GM19455 (cell line): ENCODE results near the gene RFC2.
"Not testable (repeated sequence)": the region's sequence is repeated elsewhere in the genome, so short reads cannot be mapped to it uniquely, and the experiment has no call there.

Experiments used
- ATAC-seq: cut with Tn5 transposase; IDR thresholded peaks from one replicate; pipeline ENCODE4 v1.9.1; 2021; ENCODE audit not compliant: unreplicated experiment

Gene RFC2

GRCh38 chr7:74252893-74253292 is 1.3 kb downstream of the RFC2 start:
- no peak for ATAC-seq

- not testable (repeated sequence) for ATAC-seq
These were observed 5.1 kb downstream of the RFC2 start for GRCh38 chr7:74249058-74249457.

GRCh38 chr7:74248156-74248555 is 6.0 kb downstream of the RFC2 start:
- no peak for ATAC-seq

- ATAC-seq, result no peak
These were observed 7.7 kb downstream of the RFC2 start for GRCh38 chr7:74246497-74246896.

GRCh38 chr7:74242122-74242443 is 12.1 kb downstream of the RFC2 start:
- no peak for ATAC-seq

DNA sequence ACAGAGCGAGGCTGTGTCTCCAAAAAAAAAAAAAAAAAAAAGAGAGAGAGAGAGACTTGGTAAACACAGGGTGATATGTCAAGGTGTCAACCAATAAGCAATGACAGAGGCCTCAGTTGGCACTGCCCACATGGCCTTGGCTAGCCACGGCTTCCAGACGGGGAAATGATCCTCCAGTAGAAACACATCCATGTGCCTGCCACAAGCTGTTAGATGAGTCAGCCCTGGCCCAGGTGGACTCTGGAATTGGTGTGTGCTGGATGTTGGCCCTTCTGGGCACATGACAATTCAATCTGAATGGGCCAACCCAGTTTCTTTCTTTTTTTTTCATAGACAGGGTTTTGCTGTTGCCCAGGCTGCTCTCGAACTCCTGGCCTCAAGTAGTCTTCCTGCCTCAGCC is 13.7 kb downstream of the RFC2 start:
- no peak for ATAC-seq

- ATAC-seq, result no peak
These were observed 17.9 kb downstream of the RFC2 start for GRCh38 chr7:74236284-74236683.

DNA sequence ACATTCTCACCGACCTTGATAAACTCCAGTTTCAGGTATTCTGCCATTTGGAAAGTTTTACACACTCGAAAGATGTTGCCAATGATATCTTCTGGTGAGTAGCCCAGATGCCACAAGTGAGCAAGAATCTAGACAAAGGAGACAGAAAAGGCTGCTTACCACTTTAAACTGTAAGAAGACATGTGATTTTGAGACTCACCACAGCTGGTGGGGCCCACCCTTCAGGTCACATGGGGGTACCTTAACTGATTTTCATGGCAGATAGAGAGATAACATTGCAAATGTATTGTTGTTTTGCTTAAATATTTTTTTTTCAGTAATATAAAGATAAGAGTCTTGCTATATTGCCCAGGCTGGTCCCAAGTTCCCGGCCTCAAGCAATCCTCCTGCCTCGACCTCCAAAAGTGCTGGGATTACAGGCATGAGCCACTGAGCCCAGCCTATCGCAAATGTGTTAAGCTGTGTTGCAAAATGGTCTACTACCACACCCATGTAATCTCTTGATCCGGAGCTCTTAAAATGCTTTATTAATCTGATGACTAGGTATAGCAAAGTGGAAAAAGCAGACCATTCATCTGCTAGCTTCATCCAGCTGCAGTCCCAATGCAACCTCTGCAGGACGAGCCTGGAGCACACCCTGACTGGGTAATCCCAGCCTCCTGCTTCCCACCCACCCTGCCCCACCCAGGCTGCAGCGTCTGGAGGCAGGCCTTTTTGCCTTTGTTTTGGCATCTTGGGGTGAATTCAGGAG is 18.5 kb downstream of the RFC2 start:
- ATAC-seq, result no peak

DNA sequence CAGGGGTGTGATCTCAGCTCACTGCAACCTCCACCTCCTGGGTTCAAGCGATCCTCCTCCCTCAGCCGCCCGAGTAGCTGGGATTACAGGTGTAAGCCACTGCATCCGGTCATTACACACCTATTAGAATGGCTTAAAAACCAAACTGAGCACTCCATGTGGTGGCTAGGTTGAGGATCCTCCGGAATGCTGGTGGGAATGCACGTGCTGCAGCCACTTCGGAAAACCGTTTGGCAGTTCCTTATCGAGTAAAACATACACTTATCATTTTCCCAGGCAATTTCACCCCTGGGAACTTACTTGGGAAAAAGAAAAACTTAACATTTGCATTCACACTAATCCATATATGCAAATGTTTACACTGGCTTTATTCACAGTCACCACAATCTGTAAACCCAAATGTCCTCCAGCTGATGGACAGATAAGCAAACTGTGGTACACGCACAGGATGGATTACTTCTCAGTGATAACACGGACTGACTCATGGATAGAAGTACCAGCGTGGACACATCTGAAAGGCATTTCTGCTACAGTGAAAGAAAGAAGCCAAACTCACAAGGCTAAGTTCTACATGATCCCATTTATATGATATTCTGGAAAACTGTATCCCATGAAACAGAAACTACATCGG is 20.4 kb downstream of the RFC2 start:
- ATAC-seq, result no peak

DNA sequence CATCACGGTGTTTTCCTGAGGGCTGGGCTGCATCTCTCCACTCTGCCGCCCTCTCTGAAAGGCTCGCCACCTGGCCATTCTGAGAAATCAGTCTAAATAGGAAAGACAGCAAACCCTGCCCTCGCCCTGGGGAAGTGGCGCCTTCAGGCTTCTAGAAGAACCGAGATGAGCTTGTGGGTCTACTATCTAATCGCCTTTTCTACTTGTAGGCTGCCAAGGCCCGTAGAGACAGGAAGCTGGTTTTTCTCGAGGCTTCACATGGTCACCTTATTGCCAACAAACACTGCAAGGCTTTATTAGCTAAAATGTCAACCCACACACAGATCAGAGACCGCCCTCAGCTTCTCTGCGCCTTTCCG is 23.0 kb downstream of the RFC2 start:
- peak; percentile 74 for ATAC-seq

GRCh38 chr7:74230446-74231231 is 23.6 kb downstream of the RFC2 start:
- peak; percentile 25 for ATAC-seq

- ATAC-seq, result no peak
These were observed 25.0 kb downstream of the RFC2 start for GRCh38 chr7:74228951-74229900.

GRCh38 chr7:74226633-74227032 is 27.6 kb downstream of the RFC2 start:
- no peak for ATAC-seq

- ATAC-seq, result no peak
These were observed 28.8 kb downstream of the RFC2 start for GRCh38 chr7:74225400-74225799.

- not testable (repeated sequence) for ATAC-seq
These were observed 29.3 kb downstream of the RFC2 start for GRCh38 chr7:74224907-74225306.

DNA sequence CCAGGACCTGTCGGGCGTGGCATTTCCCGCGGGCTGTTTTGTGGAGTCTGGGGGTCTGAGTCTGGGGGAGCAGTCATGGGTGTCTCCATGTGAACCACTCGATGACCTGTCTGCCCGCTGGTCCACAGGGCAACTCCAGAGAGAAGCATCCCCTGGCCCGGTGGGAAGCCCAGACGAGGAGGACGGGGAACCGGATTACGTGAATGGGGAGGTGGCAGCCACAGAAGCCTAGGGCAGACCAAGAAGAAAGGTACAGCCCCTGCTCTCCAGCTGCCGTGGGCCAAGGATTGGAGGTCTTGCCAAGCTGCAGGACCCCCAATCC is 29.7 kb downstream of the RFC2 start:
- ATAC-seq, result no peak

DNA sequence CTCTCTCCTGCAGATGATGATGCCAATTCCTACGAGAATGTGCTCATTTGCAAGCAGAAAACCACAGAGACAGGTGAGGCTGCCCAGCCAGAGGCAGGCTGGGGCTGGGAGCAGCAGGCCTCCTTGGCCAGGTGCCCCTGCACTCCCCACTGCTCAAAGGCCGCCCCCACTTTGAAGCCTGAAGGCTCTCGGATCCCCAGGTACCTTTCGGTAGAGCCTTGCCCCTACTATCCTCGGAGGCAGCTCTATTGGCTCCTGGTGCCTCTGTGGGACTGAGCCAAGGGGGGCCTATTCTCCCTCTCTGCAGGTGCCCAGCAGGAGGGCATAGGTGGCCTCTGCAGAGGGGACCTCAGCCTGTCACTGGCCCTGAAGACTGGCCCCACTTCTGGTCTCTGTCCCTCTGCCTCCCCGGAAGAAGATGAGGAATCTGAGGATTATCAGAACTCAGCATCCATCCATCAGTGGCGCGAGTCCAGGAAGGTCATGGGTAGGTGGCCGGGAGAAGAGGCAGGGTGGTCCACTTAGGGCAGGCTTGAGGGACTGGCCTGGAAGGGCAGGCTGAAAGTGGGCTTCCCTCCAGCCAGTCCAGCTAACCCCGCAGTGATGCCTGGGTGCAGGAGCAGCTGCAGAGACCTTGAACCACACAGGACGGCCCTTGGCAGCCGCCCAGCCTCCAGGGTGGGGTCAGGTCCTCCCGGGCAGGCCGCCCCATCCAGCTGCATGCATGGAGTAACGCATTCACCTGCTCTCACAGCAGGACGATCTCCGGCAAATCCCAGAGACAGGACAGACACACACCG is 30.3 kb downstream of the RFC2 start:
- no peak for ATAC-seq

DNA sequence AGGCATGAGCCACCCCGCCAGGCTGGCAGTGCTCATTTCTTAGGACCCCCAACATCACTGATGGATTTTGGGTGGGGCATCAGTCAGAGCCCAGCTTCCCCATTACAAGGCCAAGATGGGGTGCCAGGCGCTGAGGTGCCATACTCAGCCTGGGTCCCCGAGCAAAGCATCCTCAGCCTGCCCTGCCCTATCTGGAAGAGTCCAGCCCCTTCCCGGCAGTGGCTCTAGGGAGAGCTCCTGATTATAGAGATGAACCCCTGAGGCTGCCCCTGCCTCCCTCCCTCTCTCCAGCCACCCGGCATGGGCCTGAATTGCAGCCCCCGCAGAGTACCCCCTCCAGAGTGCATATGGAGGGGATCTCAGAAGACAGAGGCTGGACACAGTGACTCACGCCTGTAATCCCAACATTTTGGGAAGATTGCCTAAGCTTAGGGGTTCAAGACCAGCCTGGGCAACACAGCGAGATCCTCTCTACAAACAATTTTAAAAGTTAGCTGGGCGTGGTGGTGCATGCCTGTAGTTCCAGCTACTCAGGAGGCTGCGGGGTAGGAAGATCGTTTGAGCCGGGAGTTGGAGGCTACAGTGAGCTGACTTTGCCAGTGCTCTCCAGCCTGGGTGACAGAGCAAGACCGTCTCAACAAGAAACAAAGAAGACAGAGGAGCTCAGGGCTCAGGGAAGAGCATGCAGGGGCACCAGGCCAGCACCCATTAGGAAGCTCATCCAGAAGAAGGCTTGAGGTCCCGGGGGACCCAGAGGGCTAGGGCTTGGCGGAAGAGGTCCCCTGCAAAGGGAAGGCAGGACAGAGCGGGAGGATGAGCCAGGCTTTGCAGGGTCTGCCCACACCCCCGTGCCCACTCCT is 31.1 kb downstream of the RFC2 start:
- ATAC-seq, result no peak

DNA sequence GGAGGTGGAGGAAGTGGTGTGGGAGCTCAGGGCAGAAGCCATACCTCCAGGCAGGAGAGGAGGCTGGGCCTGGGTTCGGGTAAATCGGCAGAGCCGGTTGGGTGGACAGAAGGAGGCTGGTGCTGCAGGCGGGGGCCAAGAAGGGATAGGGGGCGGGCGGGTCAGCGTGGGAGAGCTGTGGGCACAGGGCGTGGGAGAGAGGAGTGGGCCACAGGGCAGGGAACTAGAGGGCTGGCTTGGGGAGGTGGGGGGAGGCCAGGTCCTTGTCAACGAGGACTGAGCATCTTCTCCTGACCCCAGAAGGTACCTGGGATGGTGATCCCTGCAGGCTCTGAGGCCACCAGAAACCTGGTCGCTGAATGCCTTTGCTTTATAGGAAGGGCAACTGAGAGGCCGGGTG is 32.5 kb downstream of the RFC2 start:
- no peak for ATAC-seq

- no peak for ATAC-seq
These were observed 34.0 kb downstream of the RFC2 start for GRCh38 chr7:74220229-74220628.
